Epithelial cell of esophagus (primary cell): Measurements from ENCODE around the gene PTPRN2.

Experiments
- DNase-seq: peaks from one replicate; pipeline ENCODE4 v3.0.0; 2010; ENCODE audit warnings: low read depth
- H3K4me3 ChIP-seq: 2 replicates; pipeline ENCODE4 v1.5.1; 2011; ENCODE audit warnings: mild to moderate bottlenecking, low read length, control low read depth
- TF ChIP-seq, protein P1 (sequence below): IDR thresholded peaks from 2 replicates; pipeline ENCODE4 v1.5.1; 2011; ENCODE audit warnings: low read depth, mild to moderate bottlenecking, low read length, control low read depth, inconsistent platforms; ENCODE audit not compliant: insufficient read depth; ENCODE audit errors: missing control alignments

Gene PTPRN2

DNA sequence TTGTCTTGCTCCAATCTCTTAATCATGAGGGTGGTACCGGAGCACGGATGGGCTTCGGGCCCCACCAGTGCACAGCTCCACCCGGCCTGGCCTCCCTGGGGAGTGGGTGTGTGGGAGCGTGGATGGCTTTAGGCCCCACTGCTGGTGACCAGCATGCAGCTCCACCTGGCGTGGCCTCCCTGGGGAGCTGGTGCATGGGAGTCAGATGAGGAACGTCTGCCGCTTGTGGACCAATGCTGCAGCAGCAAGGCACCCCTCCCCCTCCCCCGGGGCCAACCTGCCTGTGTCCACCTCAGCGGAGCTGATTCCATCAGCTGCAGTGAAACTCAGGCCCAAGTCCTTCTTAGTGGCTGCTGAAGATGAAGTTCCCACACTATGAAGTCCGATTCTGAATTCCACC is 511.4 kb downstream of the PTPRN2 start:
- TF ChIP-seq, protein P1, sequence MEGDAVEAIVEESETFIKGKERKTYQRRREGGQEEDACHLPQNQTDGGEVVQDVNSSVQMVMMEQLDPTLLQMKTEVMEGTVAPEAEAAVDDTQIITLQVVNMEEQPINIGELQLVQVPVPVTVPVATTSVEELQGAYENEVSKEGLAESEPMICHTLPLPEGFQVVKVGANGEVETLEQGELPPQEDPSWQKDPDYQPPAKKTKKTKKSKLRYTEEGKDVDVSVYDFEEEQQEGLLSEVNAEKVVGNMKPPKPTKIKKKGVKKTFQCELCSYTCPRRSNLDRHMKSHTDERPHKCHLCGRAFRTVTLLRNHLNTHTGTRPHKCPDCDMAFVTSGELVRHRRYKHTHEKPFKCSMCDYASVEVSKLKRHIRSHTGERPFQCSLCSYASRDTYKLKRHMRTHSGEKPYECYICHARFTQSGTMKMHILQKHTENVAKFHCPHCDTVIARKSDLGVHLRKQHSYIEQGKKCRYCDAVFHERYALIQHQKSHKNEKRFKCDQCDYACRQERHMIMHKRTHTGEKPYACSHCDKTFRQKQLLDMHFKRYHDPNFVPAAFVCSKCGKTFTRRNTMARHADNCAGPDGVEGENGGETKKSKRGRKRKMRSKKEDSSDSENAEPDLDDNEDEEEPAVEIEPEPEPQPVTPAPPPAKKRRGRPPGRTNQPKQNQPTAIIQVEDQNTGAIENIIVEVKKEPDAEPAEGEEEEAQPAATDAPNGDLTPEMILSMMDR = no peak
- DNase-seq = no peak
- H3K4me3 ChIP-seq = no peak overlapping the region

DNA sequence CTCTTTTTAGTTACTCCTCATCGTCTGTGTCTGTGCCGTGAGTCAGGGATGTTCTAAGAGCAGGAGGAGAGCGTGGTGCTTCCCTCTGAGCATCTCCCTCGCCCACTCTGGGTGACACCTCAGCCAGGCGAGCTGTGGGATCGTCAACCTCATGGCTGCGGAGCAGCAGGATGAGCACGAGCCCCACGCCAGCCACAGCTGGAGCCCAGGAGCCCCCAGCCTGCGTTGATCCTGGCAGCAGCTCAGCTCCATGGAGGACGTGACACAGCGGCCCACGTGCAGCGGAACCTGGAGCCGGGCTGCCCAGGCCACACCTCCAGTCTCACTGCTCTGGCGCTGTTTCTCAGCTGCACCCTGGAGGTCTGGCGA is 512.0 kb downstream of the PTPRN2 start:
- DNase-seq = no peak
- no peak overlapping the region for H3K4me3 ChIP-seq
- TF ChIP-seq, protein P1 = no peak

DNA sequence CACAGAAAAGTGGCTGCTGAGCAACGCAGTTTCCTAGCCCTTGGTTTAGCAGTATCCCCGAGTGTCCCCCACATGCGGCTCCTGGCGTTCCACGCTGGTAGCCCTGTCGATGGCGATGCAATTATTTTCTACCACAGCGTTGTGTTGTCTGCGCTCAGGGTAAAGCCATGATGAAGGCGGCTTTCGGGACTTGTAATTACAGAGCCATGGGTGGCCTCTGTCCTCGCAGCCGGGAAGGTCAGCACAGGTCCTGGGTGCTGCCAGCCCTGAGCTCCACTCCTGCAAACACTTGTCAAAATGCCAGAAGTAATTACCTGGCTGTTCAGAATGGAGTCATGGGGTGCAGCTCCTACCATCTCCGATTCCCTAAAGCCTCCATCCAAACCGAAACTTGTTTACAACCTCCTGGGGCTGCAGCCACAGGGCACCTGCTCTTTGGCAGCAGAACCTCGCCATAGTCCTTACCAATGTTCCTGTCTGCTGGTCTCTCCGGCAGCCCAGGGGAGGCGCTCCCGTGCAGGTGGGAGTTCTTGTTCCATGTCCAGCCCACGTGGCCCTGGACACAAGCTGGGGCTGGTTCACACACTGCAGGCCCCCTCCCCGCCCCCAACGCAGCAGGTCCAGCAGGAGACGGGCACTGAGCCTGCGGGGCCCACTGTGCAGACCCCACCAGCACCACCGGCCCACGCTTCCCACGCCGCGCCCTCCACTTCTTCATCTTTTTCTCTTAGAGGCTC is 512.6 kb downstream of the PTPRN2 start:
- H3K4me3 ChIP-seq = no peak overlapping the region
- DNase-seq = no peak
- TF ChIP-seq, protein P1 = no peak

- H3K4me3 ChIP-seq = no peak overlapping the region
- no peak for DNase-seq
- TF ChIP-seq, protein P1 = no peak
These were observed 513.5 kb downstream of the PTPRN2 start for GRCh38 chr7:158073845-158074840.

DNA sequence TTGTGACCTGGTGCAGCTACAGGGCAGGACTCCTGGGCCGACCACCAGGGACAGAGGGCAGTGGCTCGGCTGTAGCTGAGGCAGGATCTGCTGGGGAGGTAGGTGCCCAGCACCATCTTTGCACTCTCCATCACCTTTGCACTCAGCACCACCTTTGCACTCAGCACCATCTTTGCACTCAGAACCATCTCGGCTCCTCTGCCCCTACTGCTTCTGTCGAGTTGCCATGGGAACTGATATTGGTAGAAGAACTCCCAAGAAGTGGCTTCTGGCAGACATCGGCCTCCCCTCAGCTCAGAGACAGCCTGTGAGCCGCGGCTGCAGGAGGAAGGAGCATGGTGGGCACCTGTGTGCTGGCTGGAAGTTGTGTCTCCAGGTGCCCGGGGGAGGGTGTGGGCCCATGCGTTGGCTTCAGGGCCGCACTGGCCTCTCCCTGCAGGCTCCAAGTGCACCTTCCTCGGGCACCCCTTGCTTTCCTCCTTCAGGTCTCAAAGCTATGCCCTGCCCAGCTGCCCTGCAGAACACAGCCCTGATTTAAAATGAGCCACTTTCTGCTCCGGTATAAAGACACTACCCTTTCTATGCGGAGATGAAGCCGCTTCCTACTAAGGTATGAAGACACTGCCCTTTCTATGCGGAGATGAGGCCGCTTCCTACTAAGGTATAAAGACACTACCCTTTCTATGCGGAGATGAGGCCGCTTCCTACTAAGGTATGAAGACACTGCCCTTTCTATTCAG is 514.5 kb downstream of the PTPRN2 start:
- no peak overlapping the region for H3K4me3 ChIP-seq
- TF ChIP-seq, protein P1 = no peak
- DNase-seq = no peak

DNA sequence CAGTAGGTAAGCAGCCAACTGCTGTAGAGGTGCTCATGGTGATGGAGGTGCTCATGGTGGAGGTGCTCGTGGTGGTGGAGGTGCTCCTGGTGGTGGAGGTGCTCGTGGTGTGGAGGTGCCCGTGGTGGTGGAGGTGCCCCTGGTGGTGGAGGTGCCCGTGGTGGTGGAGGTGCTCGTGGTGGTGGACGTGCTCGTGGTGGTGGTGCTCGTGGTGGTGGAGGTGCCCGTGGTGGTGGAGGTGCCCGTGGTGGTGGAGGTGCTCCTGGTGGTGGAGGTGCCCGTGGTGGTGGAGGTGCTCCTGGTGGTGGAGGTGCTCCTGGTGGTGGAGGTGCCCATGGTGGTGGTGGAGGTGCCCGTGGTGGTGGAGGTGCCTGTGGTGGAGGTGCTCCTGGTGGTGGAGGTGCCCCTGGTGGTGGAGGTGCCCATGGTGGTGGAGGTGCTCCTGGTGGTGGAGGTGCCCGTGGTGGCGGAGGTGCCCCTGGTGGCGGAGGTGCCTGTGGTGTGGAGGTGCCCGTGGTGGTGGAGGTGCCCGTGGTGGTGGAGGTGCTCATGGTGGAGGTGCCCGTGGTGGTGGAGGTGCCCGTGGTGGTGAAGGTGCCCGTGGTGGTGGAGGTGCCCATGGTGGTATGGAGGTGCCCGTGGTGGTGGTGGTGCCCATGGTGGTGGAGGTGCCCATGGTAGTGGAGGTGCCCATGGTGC is 517.3 kb downstream of the PTPRN2 start:
- H3K4me3 ChIP-seq = no peak overlapping the region
- DNase-seq = no peak
- TF ChIP-seq, protein P1 = no peak
